ENCODE data around the gene SHISA9. TPM values are rescaled to one million over a fixed set of nuclear protein-coding genes. Genes with fewer than 3 reads are reported as not detected.

The SHISA9 gene
- total RNA-seq, 3 donors from 2014 or later (not counting 1 experiment from before 2014, with no cell fraction given): 0.05 TPM; not detected in 2

- DNase-seq (peak in 1 of 2 donors; percentile 34), ATAC-seq (no peak)
- H3K36me3 ChIP-seq (ENCODE audit: control insufficient read depth, insufficient read depth, low read length): no peaks in the 10 kb centered on the region
- no peak for TF ChIP-seq CTCF (IDR thresholded peaks at IDR 0.05)
- Mint-ChIP-seq H3K4me1 (no peaks in the 10 kb centered on the region), H3K27ac (no peak overlapping the region), H3K4me3 (no peak overlapping the region), H3K9me3 (peaks cover 16 to 21% of the 10 kb centered on the region in 2 donors), H3K36me3 (no peaks in the 10 kb centered on the region), H3K27me3 (ENCODE audit: low read depth in 2 of 2) (no peaks in the 10 kb centered on the region)
- H3K4me1 ChIP-seq (ENCODE audit: control insufficient read depth, insufficient read depth, low read length): no peaks in the 10 kb centered on the region
- H3K4me3 ChIP-seq (ENCODE audit: low read length): no peak overlapping the region
- no peaks in the 10 kb centered on the region for H3K27me3 ChIP-seq (ENCODE audit: control insufficient read depth, insufficient read depth, low read length)
- WGBS (ENCODE audit: insufficient coverage): 24% methylated on average over 4 of the region's 4 CpGs
- H3K9me3 ChIP-seq (ENCODE audit: control insufficient read depth, insufficient read depth, low read length): no peaks in the 10 kb centered on the region
- intact Hi-C loops (cut with micrococcal nuclease): no loop called here
- no peak overlapping the region for H3K27ac ChIP-seq (ENCODE audit: low read length)
Observed at GRCh38 chr16:13036600-13036999, 135.2 kb downstream of the SHISA9 start.

GRCh38 chr16:13038591-13038990 is 137.2 kb downstream of the SHISA9 start:
- Histone ChIP-seq H3K27ac (ENCODE audit: low read length) (no peak overlapping the region), H3K9me3 (ENCODE audit: control insufficient read depth, insufficient read depth, low read length) (no peaks in the 10 kb centered on the region), H3K36me3 (ENCODE audit: control insufficient read depth, insufficient read depth, low read length) (no peaks in the 10 kb centered on the region), H3K27me3 (ENCODE audit: control insufficient read depth, insufficient read depth, low read length) (no peaks in the 10 kb centered on the region), H3K4me3 (ENCODE audit: low read length) (no peak overlapping the region), H3K4me1 (ENCODE audit: control insufficient read depth, insufficient read depth, low read length) (no peaks in the 10 kb centered on the region)
- Mint-ChIP-seq H3K4me3 (no peak overlapping the region), H3K27me3 (ENCODE audit: low read depth in 2 of 2) (no peaks in the 10 kb centered on the region), H3K36me3 (no peaks in the 10 kb centered on the region), H3K9me3 (peaks cover 16 to 18% of the 10 kb centered on the region in 2 donors), H3K4me1 (no peaks in the 10 kb centered on the region), H3K27ac (no peak overlapping the region)
- no peak for TF ChIP-seq CTCF (IDR thresholded peaks at IDR 0.05)
- WGBS (ENCODE audit: insufficient coverage): 82% methylated on average over 3 of the region's 3 CpGs
- ATAC-seq (no peak), DNase-seq (no peak)
- intact Hi-C loops (cut with micrococcal nuclease): no loop called here

- Histone ChIP-seq H3K4me3 (ENCODE audit: low read length) (no peak overlapping the region), H3K4me1 (ENCODE audit: control insufficient read depth, insufficient read depth, low read length) (no peaks in the 10 kb centered on the region), H3K9me3 (ENCODE audit: control insufficient read depth, insufficient read depth, low read length) (no peaks in the 10 kb centered on the region), H3K36me3 (ENCODE audit: control insufficient read depth, insufficient read depth, low read length) (no peaks in the 10 kb centered on the region), H3K27me3 (ENCODE audit: control insufficient read depth, insufficient read depth, low read length) (no peaks in the 10 kb centered on the region), H3K27ac (ENCODE audit: low read length) (no peak overlapping the region)
- DNase-seq (no peak), ATAC-seq (no peak)
- H3K4me3 Mint-ChIP-seq: no peak overlapping the region
- peaks cover 16 to 18% of the 10 kb centered on the region in 2 donors for H3K9me3 Mint-ChIP-seq
- 71% methylated on average over 2 of the region's 2 CpGs for WGBS (ENCODE audit: insufficient coverage)
- intact Hi-C loops (cut with micrococcal nuclease): no loop called here
- no peak overlapping the region for H3K27ac Mint-ChIP-seq
- H3K27me3 Mint-ChIP-seq (ENCODE audit: low read depth in 2 of 2): no peaks in the 10 kb centered on the region
- no peaks in the 10 kb centered on the region for H3K36me3 Mint-ChIP-seq
- TF ChIP-seq CTCF (IDR thresholded peaks at IDR 0.05): no peak
- no peaks in the 10 kb centered on the region for H3K4me1 Mint-ChIP-seq
Observed at GRCh38 chr16:13039526-13039925, 138.1 kb downstream of the SHISA9 start.

GRCh38 chr16:13041180-13041579 is 139.8 kb downstream of the SHISA9 start:
- Histone ChIP-seq H3K27ac (ENCODE audit: low read length) (no peak overlapping the region), H3K27me3 (ENCODE audit: control insufficient read depth, insufficient read depth, low read length) (no peaks in the 10 kb centered on the region), H3K9me3 (ENCODE audit: control insufficient read depth, insufficient read depth, low read length) (no peaks in the 10 kb centered on the region), H3K36me3 (ENCODE audit: control insufficient read depth, insufficient read depth, low read length) (no peaks in the 10 kb centered on the region), H3K4me1 (ENCODE audit: control insufficient read depth, insufficient read depth, low read length) (no peaks in the 10 kb centered on the region), H3K4me3 (ENCODE audit: low read length) (no peak overlapping the region)
- Mint-ChIP-seq H3K36me3 (no peaks in the 10 kb centered on the region), H3K27ac (no peak overlapping the region), H3K27me3 (ENCODE audit: low read depth in 2 of 2) (no peaks in the 10 kb centered on the region), H3K9me3 (peaks cover 14 to 18% of the 10 kb centered on the region in 2 donors), H3K4me1 (no peaks in the 10 kb centered on the region), H3K4me3 (no peak overlapping the region)
- intact Hi-C loops (cut with micrococcal nuclease): no loop called here
- DNase-seq: no peak
- ATAC-seq: no peak
- WGBS (ENCODE audit: insufficient coverage): 76% methylated on average over 1 of the region's 1 CpG
- no peak for TF ChIP-seq CTCF (IDR thresholded peaks at IDR 0.05)
